Liver (tissue), 9 donors: Measurements from ENCODE around the gene PKN2. TPM values are rescaled to one million over a fixed set of nuclear protein-coding genes. Genes with fewer than 3 reads are reported as not detected.

ENCODE experiments used
- DNase-seq: peaks from one replicate; pipeline ENCODE4 v3.0.0-alpha.2; 2017; ENCODE audit warnings: low spot score
- H3K27ac ChIP-seq, 2 donors: one replicate each; pipeline ENCODE4 v1.7.0; 2013; ENCODE audit warnings: inconsistent platforms in 2 of 2, low read length in 2 of 2, control low read depth in 1 of 2, low read depth in 1 of 2, mild to moderate bottlenecking in 1 of 2
- H3K27me3 ChIP-seq, 4 donors: one replicate each; pipeline versions ENCODE4 v1.6.1 to v1.7.0; 2013; ENCODE audit warnings: low read length in 3 of 4, inconsistent platforms in 1 of 4, mild to moderate bottlenecking in 1 of 4, moderate library complexity in 1 of 4; ENCODE audit not compliant: control insufficient read depth in 4 of 4, insufficient read depth in 4 of 4
- H3K36me3 ChIP-seq, 4 donors: one replicate each; pipeline versions ENCODE4 v1.6.1 to v1.7.0; 2013; ENCODE audit warnings: low read length in 3 of 4, mild to moderate bottlenecking in 3 of 4, low read depth in 1 of 4, moderate library complexity in 1 of 4; ENCODE audit not compliant: control insufficient read depth in 4 of 4, insufficient read depth in 3 of 4
- H3K4me1 ChIP-seq, 4 donors: one replicate each; pipeline versions ENCODE4 v1.6.1 to v1.7.0; 2013; ENCODE audit warnings: low read length in 3 of 4, mild to moderate bottlenecking in 3 of 4, moderate library complexity in 1 of 4; ENCODE audit not compliant: control insufficient read depth in 4 of 4, insufficient read depth in 4 of 4
- H3K4me3 ChIP-seq, 3 donors: one replicate each; pipeline versions ENCODE4 v1.6.1 to v1.7.0; 2013; ENCODE audit warnings: low read length in 3 of 3, control low read depth in 1 of 3, low read depth in 1 of 3, mild to moderate bottlenecking in 1 of 3
- H3K9ac ChIP-seq, 2 donors: one replicate each; pipeline ENCODE4 v1.7.0; 2013; ENCODE audit warnings: low read length in 2 of 2, mild to moderate bottlenecking in 2 of 2, moderate library complexity in 2 of 2, control low read depth in 1 of 2, low read depth in 1 of 2
- H3K9me3 ChIP-seq, 4 donors: one replicate each; pipeline versions ENCODE4 v1.6.1 to v1.7.0; 2013; ENCODE audit warnings: low read length in 3 of 4; ENCODE audit not compliant: control insufficient read depth in 4 of 4
- ATF3 ChIP-seq: IDR thresholded peaks from 2 replicates; pipeline ENCODE4 v1.6.1; 2016; ENCODE audit warnings: antibody characterized with exemption
- CTCF ChIP-seq: fragments of 150-350 bp; IDR thresholded peaks from 2 replicates; pipeline ENCODE4 v1.5.1; 2017; ENCODE audit warnings: improper control_type of control experiment, low read depth, low read length; ENCODE audit not compliant: missing input control
- EGR1 ChIP-seq, 2 donors: IDR thresholded peaks; 2 replicates each; pipeline ENCODE4 v1.6.1; 2016 to 2018; ENCODE audit warnings: antibody characterized with exemption in 2 of 2, low read depth in 2 of 2
- FOXA1 ChIP-seq: IDR thresholded peaks from 2 replicates; pipeline ENCODE4 v1.6.1; 2016; ENCODE audit warnings: antibody characterized with exemption
- FOXA2 ChIP-seq: IDR thresholded peaks from 2 replicates; pipeline ENCODE4 v1.6.1; 2016; ENCODE audit warnings: antibody characterized with exemption
- GABPA ChIP-seq, 2 donors: IDR thresholded peaks in 1 of 2; conservative IDR thresholded peaks in 1 of 2; 2 replicates each; pipeline ENCODE4 v1.6.1; 2016; ENCODE audit warnings: antibody characterized with exemption in 2 of 2, mild to moderate bottlenecking in 1 of 2, moderate library complexity in 1 of 2
- HNF4A ChIP-seq, 2 donors: conservative IDR thresholded peaks; 2 replicates each; pipeline ENCODE4 v1.6.1; 2016; ENCODE audit warnings: antibody characterized with exemption in 2 of 2, mild to moderate bottlenecking in 2 of 2
- HNF4G ChIP-seq: IDR thresholded peaks from 2 replicates; pipeline ENCODE4 v1.6.1; 2016; ENCODE audit warnings: antibody characterized with exemption
- JUND ChIP-seq, 2 donors: IDR thresholded peaks; 2 replicates each; pipeline ENCODE4 v1.6.1; 2016; ENCODE audit warnings: antibody characterized with exemption in 2 of 2
- MAX ChIP-seq: IDR thresholded peaks from 2 replicates; pipeline ENCODE4 v1.6.1; 2016; ENCODE audit warnings: antibody characterized with exemption
- NR2F2 ChIP-seq: IDR thresholded peaks from 2 replicates; pipeline ENCODE4 v1.6.1; 2016; ENCODE audit warnings: antibody characterized with exemption
- RAD21 ChIP-seq, 2 donors: IDR thresholded peaks; 2 replicates each; pipeline ENCODE4 v1.6.1; 2016; ENCODE audit warnings: antibody characterized with exemption in 2 of 2, mild to moderate bottlenecking in 2 of 2
- REST ChIP-seq: IDR thresholded peaks from 2 replicates; pipeline ENCODE4 v1.6.1; 2016; ENCODE audit warnings: antibody characterized with exemption, mild to moderate bottlenecking
- RXRA ChIP-seq, 2 donors: IDR thresholded peaks; 2 replicates each; pipeline ENCODE4 v1.6.1; 2017 to 2018; ENCODE audit warnings: antibody characterized with exemption in 2 of 2, mild to moderate bottlenecking in 1 of 2
- SP1 ChIP-seq: IDR thresholded peaks from 2 replicates; pipeline ENCODE4 v1.6.1; 2018; ENCODE audit warnings: antibody characterized with exemption, mild to moderate bottlenecking
- TAF1 ChIP-seq: conservative IDR thresholded peaks from 2 replicates; pipeline ENCODE4 v1.6.1; 2016; ENCODE audit warnings: antibody characterized with exemption, mild to moderate bottlenecking
- YY1 ChIP-seq: IDR thresholded peaks from 2 replicates; pipeline ENCODE4 v1.6.1; 2016; ENCODE audit warnings: antibody characterized with exemption, mild to moderate bottlenecking
- WGBS: extraction: QIAGEN DNeasy Blood & Tissue Kit; methylation state at CpG from one replicate; pipeline ENCODE4 v1.1.7; 2013; 5-methylcytosine and 5-hydroxymethylcytosine counted together
- polyA plus RNA-seq, 2 donors: library from polyadenylated mRNA; stranded (reverse) in 1 of 2; unstranded in 1 of 2; fragments of 200-250 nt in 1 of 2; fragments of >200 nt in 1 of 2; fragmentation: Nextera tagmentation in 1 of 2; extraction: Ambion mirVana in 1 of 2; gene quantifications; one replicate each; pipeline versions ENCODE4 v1.2.1 to v1.2.3, GENCODE V29; 2013 to 2015
- total RNA-seq, 2 donors: library from RNA; depleted of rRNA; stranded (reverse); fragments of >200 nt; gene quantifications; one replicate each; pipeline ENCODE4 v1.2.3, GENCODE V29; 2014
- donor health status: healthy.
- donor health status: healthy.
- donor health status: healthy.
- donor health status: healthy.
- donor health status: healthy.

The PKN2 gene
- total and polyA plus RNA-seq, 4 donors, result 4.4 to 20.7 (median 13.3) TPM

- TF ChIP-seq REST (no peak), RXRA (IDR thresholded peaks at IDR 0.05) (no peak)
These were observed 34.1 kb upstream of the PKN2 start (continued) for GRCh38 chr1:88649932-88650331.

GRCh38 chr1:88650676-88651418 is 33.2 kb upstream of the PKN2 start:
- Histone ChIP-seq H3K36me3 (no peaks in the 10 kb centered on the region), H3K4me3 (no peak overlapping the region), H3K9me3 (no peaks in the 10 kb centered on the region), H3K27ac (no peak overlapping the region), H3K9ac (no peak overlapping the region), H3K4me1 (peaks cover 0 to 8% (median 5%) of the 10 kb centered on the region in 4 donors), H3K27me3 (no peaks in the 10 kb centered on the region)
- WGBS, result 85% methylated on average over 6 of the region's 6 CpGs
- TF ChIP-seq FOXA2 (no peak), MAX (no peak), YY1 (no peak), NR2F2 (no peak), ATF3 (no peak), TAF1 (no peak), EGR1 (IDR thresholded peaks at IDR 0.05; ENCODE audit: low read depth in 2 of 2) (no peak), CTCF (no peak), HNF4A (conservative IDR thresholded peaks at IDR 0.05) (no peak), REST (no peak), SP1 (no peak), HNF4G (no peak), FOXA1 (no peak), RAD21 (IDR thresholded peaks at IDR 0.05) (no peak), RXRA (IDR thresholded peaks at IDR 0.05) (no peak), JUND (IDR thresholded peaks at IDR 0.05) (no peak), GABPA (IDR thresholded peaks at IDR 0.05 in 1 of 2, conservative IDR thresholded peaks at IDR 0.05 in 1 of 2) (no peak)
- no peak for DNase-seq
